Thyroid gland (tissue), 4 donors: ENCODE results near the gene GIMAP5. TPM values are rescaled to one million over a fixed set of nuclear protein-coding genes. Genes with fewer than 3 reads are reported as not detected.
"Not testable (repeated sequence)": the region's sequence is repeated elsewhere in the genome, so short reads cannot be mapped to it uniquely, and the experiment has no call there.

Experiments used
- DNase-seq, 2 donors: peaks; one replicate each; pipeline ENCODE4 v3.0.0-alpha.2; 2019
- H3K27ac ChIP-seq, 3 donors: fragments of 200-600 bp; sonication (generic); 1 replicate in 2 of 3; 2 replicates in 1 of 3; pipeline ENCODE4 v1.5.1; 2016 to 2019; ENCODE audit warnings: mild to moderate bottlenecking in 1 of 3, moderate library complexity in 1 of 3
- H3K27me3 ChIP-seq: fragments of 200-600 bp; sonication (generic); one replicate; pipeline ENCODE4 v1.5.1; 2019
- H3K36me3 ChIP-seq, 2 donors: fragments of 200-600 bp; sonication (generic); one replicate each; pipeline ENCODE4 v1.5.1; 2016 to 2019
- H3K4me1 ChIP-seq, 2 donors: fragments of 200-600 bp; sonication (generic); one replicate each; pipeline ENCODE4 v1.5.1; 2017 to 2019
- H3K4me3 ChIP-seq, 3 donors: fragments of 200-600 bp; sonication (generic); replicated peaks in 1 of 3; 1 replicate in 2 of 3; 2 replicates in 1 of 3; pipeline ENCODE4 v1.5.1; 2016; ENCODE audit warnings: mild to moderate bottlenecking in 1 of 3
- H3K9me3 ChIP-seq: fragments of 200-600 bp; sonication (generic); one replicate; pipeline ENCODE4 v1.5.1; 2017
- POLR2A ChIP-seq, 2 donors: fragments of 450-650 bp; IDR thresholded peaks; one replicate each; pipeline ENCODE4 v1.6.1; 2017; ENCODE audit warnings: antibody characterized with exemption in 2 of 2, mild to moderate bottlenecking in 2 of 2, moderate library complexity in 1 of 2
- WGBS, 2 donors: methylation state at CpG; one replicate each; pipeline ENCODE4 v1.1.5; 2017; 5-methylcytosine and 5-hydroxymethylcytosine counted together
- intact Hi-C: fragments of 100-400 bp; cut with DNase I; formaldehyde crosslinking; loops from one replicate; pipeline ENCODE4 v1.15.1; 2023
- total RNA-seq, 4 donors: library from RNA; depleted of rRNA; stranded (reverse); fragments of >200 nt; gene quantifications; one replicate each; pipeline ENCODE4 v1.2.3, GENCODE V29; 2016
- TF ChIP-seq, protein P1 (sequence below), 6 experiments: fragments of 200-600 bp in 3 of 6; fragments of 450-650 bp in 3 of 6; sonication (generic) in 3 of 6; IDR thresholded peaks; one replicate each; pipeline ENCODE4 v1.5.1; 2016 to 2019; ENCODE audit warnings: antibody characterized with exemption in 6 of 6, mild to moderate bottlenecking in 2 of 6, inconsistent platforms in 1 of 6, moderate library complexity in 1 of 6

Gene GIMAP5
- total RNA-seq, 4 donors from 2014 or later = 25.3 to 80.6 (median 39.0) TPM

DNA sequence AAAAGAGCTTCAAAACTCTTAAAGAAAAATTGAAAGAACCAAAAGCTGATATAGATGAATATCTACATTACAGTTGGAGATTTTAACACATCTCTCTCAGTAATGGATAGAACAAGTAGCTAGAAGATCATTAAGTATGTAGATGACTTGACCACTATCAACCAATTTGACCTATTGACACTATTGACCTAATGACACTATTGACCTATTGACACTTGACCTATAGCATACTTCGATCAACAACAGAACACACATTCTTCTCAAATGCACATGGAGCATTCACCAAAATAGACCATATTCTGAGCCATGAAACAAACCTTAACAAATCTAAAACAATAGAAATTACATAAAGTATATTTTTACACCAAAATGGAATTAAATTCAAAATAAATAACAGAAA, 22.3 kb downstream of the GIMAP5 start:
- Histone ChIP-seq H3K27ac (no peak overlapping the region), H3K36me3 (no peaks in the 10 kb centered on the region), H3K27me3 (no peaks in the 10 kb centered on the region), H3K9me3 (no peaks in the 10 kb centered on the region), H3K4me1 (no peaks in the 10 kb centered on the region), H3K4me3 (no peak overlapping the region)
- 47 to 50% methylated on average over 1 of the region's 1 CpG for WGBS, 2 donors
- DNase-seq = no peak
- no peak for TF ChIP-seq POLR2A (IDR thresholded peaks at IDR 0.05)
- TF ChIP-seq, protein P1, sequence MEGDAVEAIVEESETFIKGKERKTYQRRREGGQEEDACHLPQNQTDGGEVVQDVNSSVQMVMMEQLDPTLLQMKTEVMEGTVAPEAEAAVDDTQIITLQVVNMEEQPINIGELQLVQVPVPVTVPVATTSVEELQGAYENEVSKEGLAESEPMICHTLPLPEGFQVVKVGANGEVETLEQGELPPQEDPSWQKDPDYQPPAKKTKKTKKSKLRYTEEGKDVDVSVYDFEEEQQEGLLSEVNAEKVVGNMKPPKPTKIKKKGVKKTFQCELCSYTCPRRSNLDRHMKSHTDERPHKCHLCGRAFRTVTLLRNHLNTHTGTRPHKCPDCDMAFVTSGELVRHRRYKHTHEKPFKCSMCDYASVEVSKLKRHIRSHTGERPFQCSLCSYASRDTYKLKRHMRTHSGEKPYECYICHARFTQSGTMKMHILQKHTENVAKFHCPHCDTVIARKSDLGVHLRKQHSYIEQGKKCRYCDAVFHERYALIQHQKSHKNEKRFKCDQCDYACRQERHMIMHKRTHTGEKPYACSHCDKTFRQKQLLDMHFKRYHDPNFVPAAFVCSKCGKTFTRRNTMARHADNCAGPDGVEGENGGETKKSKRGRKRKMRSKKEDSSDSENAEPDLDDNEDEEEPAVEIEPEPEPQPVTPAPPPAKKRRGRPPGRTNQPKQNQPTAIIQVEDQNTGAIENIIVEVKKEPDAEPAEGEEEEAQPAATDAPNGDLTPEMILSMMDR (IDR thresholded peaks at IDR 0.05) = no peak
- intact Hi-C loops = no loop called here

DNA sequence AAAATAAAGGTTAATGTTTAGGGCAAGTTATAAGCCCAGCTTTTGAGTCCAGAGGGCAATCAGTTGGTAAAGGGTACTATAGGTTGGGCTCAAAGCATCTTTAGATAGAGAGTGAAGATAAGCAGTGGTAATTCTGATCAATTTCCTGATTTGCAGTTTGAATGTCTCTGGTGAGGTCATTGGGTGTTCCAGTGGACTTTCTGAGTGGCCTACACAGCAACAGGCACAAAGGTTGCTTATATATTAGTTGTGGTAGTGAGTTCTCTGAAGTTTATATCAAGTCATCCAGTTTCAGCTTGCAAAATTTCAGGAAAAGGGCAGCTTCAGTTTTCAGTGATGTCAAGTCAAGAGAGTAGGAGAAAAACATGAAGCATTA, 29.1 kb downstream of the GIMAP5 start:
- intact Hi-C loops = no loop called here
- H3K4me1 ChIP-seq = no peaks in the 10 kb centered on the region
- DNase-seq = no peak
- H3K27me3 ChIP-seq = no peaks in the 10 kb centered on the region
- H3K36me3 ChIP-seq = no peaks in the 10 kb centered on the region
- H3K27ac ChIP-seq = no peak overlapping the region
- no peaks in the 10 kb centered on the region for H3K9me3 ChIP-seq
- TF ChIP-seq POLR2A (IDR thresholded peaks at IDR 0.05) = no peak
- TF ChIP-seq, protein P1 (IDR thresholded peaks at IDR 0.05) = no peak
- no peak overlapping the region for H3K4me3 ChIP-seq

DNA sequence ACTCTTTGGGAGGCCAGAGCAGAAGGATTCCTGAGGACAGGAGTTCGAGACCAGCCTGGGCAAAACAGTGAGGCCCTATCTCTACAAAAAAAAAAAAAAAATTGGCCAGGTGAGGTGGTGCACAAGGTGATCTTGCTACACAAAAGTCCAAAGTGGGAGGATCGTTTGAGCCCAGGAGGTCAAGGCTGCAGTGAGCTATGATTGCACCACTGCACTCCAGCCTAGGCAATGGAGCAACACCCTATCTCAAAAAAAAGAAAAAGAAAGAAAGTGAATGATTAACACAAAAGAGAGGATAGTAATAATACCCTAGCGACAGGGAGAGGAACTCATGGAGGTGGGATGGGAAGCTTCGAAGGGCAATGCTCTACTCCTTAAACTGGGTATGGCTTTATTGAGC, 32.5 kb downstream of the GIMAP5 start:
- intact Hi-C loops = loop anchor here (5.0 kb wide), 1 partner anchor 113 kb away; no protein-coding TSS in a partner anchor

DNA sequence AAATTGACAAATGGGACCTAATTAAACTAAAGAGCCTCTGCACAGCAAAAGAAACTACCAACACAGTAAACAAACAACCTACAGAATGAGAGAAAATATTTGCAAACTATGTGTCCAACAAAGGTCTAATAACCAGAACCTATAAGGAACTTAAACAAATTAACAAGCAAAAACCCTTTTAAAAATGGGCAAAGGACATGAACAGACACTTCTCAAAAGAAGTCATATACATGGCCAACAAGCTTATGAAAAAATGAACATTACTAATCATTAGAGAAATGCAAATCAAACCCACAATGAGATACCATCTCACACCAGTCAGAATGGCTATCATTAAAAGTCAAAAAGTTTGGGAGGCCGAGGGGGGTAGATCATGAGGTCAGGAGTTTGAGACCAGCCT, 36.9 kb downstream of the GIMAP5 start:
- intact Hi-C loops = loop anchor here (5.0 kb wide), 1 partner anchor 108 kb away; no protein-coding TSS in a partner anchor

More for the DNA sequence above, 32.5 kb downstream of the GIMAP5 start:
- no peak for DNase-seq
- no peaks in the 10 kb centered on the region for H3K9me3 ChIP-seq
- TF ChIP-seq POLR2A (IDR thresholded peaks at IDR 0.05) = no peak
- TF ChIP-seq, protein P1 (IDR thresholded peaks at IDR 0.05) = no peak
- no peaks in the 10 kb centered on the region for H3K4me1 ChIP-seq
- no peaks in the 10 kb centered on the region for H3K36me3 ChIP-seq
- WGBS, 2 donors = 82 to 90% methylated on average over 4 of the region's 4 CpGs
- no peak overlapping the region for H3K4me3 ChIP-seq
- no peaks in the 10 kb centered on the region for H3K27me3 ChIP-seq
- H3K27ac ChIP-seq = no peak overlapping the region

DNA sequence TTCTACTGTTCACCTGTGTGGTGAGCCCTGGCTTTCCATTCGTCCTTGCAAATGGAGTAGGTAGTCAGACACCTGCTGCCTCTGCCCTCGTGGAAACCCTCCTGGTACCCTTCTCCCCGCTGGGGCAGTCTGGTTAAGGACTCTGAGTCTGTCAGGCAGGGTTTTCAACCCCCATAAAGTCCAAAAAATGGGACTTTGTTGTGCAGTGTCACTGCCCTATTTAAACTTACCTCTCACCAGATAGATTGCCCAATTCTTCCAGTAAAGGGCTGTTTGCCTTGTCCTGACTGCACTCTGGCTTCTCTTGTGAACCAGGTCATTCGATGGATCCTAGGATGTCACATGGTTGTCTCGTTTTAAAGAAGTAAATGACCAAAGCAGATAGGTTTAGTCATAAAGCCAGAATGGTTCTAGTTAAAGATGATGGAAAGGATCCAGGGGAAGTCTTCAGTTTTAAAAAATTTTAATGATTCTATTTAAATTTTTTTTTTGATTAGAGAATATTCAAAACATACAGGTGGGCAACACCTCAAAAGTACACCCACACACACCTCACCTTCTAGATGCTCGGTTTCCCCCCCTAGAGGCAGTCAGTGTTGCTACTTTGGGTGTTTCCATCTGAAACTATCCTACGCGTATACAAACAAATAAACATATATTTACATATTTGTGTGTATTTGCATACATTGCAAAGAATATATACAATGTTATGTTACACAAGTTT, 41.0 kb downstream of the GIMAP5 start:
- no peak for DNase-seq
- no peak overlapping the region for H3K4me3 ChIP-seq
- no peaks in the 10 kb centered on the region for H3K36me3 ChIP-seq
- H3K4me1 ChIP-seq = no peaks in the 10 kb centered on the region
- H3K9me3 ChIP-seq = no peaks in the 10 kb centered on the region
- no peaks in the 10 kb centered on the region for H3K27me3 ChIP-seq
- 49 to 52% methylated on average over 8 of the region's 8 CpGs for WGBS, 2 donors
- H3K27ac ChIP-seq = no peak overlapping the region
- TF ChIP-seq POLR2A (IDR thresholded peaks at IDR 0.05) = no peak
- TF ChIP-seq, protein P1 (IDR thresholded peaks at IDR 0.05) = no peak
- intact Hi-C loops = no loop called here

More for the DNA sequence above, 36.9 kb downstream of the GIMAP5 start:
- not testable (repeated sequence) for H3K27ac ChIP-seq, H3K27me3 ChIP-seq, DNase-seq, H3K4me1 ChIP-seq, H3K9me3 ChIP-seq, H3K4me3 ChIP-seq, H3K36me3 ChIP-seq
- WGBS, 2 donors = 86 to 95% methylated on average over 1 of the region's 1 CpG
